ENCODE data around the gene QPCTL. TPM values are rescaled to one million over a fixed set of nuclear protein-coding genes. Genes with fewer than 3 reads are reported as not detected.

Gene QPCTL
- total RNA-seq (7.5 and 10.3 TPM in 2 replicates), polyA plus RNA-seq (6.8 and 11.0 TPM in 2 replicates)

DNA sequence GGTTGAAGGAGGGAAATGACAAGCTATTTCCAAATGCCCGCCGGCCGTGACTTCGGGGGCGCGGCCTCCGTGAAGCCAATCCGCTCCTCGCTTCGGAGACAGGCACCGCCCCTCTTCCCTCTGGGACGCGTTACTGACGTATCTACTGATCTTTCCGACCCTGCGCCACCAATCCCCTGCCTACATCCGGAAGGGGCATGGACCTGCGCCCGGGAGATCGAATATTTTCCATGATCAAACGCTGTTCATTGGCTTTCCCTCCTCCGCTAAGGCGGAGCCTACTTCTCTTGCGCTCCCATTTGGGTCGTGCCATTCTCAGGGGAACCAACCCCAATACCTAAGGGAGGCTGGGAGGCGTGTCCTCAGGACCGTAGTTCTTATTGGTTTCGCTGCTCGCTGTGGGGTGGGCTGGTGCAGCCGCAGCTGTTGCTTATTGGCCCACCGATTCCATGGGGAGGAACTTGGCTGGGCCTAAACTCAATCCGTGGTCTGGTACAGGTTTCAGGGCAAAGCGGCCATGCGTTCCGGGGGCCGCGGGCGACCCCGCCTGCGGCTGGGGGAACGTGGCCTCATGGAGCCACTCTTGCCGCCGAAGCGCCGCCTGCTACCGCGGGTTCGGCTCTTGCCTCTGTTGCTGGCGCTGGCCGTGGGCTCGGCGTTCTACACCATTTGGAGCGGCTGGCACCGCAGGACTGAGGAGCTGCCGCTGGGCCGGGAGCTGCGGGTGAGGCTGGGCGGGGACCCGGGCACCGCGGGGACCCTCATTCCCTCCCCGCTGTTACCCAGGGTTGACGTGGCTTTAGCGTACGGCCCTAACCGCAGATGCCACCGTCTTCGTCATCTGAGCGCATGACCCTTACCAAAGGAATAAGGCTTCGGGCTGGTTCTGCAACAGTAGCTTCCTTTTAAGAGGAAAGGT is at the start of gene QPCTL:
Gene QPCTL, plus strand, starts transcription at position 480 of the 919 bp plus-strand sequence. Its CDS starts 38 bp downstream, at position 518.
- Histone ChIP-seq H3K27me3 (no peaks in the 10 kb centered on the region), H3K27ac (peak within 1 kb of the TSS; percentile 88), H3K79me2 (peaks cover 19% of the 10 kb centered on the region), H3K4me3 (peak within 1 kb of the TSS; percentile 65), H3K9me2 (replicated peaks; ENCODE audit: insufficient read depth) (no peaks in the 10 kb centered on the region), H3K36me3 (replicated peaks; ENCODE audit: insufficient read depth, low read depth) (no peaks in the 10 kb centered on the region), H3K9me3 (ENCODE audit: low read depth) (no peaks in the 10 kb centered on the region), H3K4me2 (peak within 1 kb of the TSS; percentile 97), H3K4me1 (ENCODE audit: insufficient read depth) (no peaks in the 10 kb centered on the region), H4K20me1 (ENCODE audit: insufficient read depth, poor library complexity, severe bottlenecking) (no peaks in the 10 kb centered on the region), H2AFZ (peak within 1 kb of the TSS; percentile 60)
- WGBS (ENCODE audit: low lambda C conversion rate, missing lambda C conversion rate), result 1% methylated on average over 69 of the region's 70 CpGs
- DNase-seq (ENCODE audit: low spot score), result peak; percentile 99
- no peak for TF ChIP-seq EZH2 (IDR thresholded peaks at IDR 0.05; ENCODE audit: borderline replicate concordance)
- TF ChIP-seq EZH2phosphoT487 (IDR thresholded peaks at IDR 0.05; ENCODE audit: low read depth, severe bottlenecking, unreplicated experiment), result no peak
- TF ChIP-seq, protein P1, sequence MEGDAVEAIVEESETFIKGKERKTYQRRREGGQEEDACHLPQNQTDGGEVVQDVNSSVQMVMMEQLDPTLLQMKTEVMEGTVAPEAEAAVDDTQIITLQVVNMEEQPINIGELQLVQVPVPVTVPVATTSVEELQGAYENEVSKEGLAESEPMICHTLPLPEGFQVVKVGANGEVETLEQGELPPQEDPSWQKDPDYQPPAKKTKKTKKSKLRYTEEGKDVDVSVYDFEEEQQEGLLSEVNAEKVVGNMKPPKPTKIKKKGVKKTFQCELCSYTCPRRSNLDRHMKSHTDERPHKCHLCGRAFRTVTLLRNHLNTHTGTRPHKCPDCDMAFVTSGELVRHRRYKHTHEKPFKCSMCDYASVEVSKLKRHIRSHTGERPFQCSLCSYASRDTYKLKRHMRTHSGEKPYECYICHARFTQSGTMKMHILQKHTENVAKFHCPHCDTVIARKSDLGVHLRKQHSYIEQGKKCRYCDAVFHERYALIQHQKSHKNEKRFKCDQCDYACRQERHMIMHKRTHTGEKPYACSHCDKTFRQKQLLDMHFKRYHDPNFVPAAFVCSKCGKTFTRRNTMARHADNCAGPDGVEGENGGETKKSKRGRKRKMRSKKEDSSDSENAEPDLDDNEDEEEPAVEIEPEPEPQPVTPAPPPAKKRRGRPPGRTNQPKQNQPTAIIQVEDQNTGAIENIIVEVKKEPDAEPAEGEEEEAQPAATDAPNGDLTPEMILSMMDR (IDR thresholded peaks at IDR 0.05; ENCODE audit: poor library complexity), result no peak

DNA sequence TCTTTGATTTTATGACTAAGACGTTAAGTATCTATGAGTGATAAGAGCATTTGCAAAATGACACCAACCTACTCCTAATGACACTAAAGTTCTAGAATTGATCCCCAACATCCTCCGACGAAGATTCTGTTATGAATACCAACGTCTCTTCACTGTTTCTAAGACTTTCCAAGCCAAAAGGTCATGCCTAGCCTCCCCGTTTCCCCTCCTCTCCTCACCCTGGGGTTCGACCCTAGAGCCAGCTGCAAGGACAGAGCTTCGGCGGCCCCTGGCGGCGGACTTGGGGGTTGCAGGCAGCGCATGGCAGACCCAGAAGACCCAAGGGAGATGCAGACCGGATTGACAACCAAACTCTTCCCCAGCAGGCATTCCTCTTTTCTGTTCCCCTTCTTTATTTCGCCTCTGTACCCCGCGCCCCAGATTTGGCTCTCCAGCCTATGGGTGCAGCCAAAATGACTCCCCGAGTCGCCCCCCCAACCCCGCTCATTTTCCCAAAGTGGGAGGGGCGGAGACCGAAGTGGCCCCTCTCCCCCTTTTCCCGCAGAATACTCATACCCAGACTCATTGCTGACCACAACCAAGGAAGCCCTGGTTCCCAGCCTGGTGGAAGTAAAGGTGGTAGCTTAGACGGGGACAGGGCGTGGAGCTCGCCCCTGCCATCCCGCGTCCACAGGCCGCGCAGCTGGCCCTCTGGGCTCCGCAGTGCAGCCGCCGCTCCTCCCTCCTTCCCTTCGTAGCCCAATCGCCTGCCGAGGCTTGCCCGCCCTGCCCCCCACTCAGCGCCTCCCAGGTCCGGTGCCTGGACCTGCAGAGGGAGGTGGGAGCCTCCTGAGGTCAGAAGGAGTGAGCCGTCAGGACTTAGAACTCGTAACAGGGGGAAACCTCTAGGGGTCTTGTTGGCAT is 49.2 kb upstream of the QPCTL start:
- Histone ChIP-seq H2AFZ (no peak overlapping the region), H3K4me3 (no peak overlapping the region), H3K4me2 (peak overlapping the region; percentile 78)

DNA sequence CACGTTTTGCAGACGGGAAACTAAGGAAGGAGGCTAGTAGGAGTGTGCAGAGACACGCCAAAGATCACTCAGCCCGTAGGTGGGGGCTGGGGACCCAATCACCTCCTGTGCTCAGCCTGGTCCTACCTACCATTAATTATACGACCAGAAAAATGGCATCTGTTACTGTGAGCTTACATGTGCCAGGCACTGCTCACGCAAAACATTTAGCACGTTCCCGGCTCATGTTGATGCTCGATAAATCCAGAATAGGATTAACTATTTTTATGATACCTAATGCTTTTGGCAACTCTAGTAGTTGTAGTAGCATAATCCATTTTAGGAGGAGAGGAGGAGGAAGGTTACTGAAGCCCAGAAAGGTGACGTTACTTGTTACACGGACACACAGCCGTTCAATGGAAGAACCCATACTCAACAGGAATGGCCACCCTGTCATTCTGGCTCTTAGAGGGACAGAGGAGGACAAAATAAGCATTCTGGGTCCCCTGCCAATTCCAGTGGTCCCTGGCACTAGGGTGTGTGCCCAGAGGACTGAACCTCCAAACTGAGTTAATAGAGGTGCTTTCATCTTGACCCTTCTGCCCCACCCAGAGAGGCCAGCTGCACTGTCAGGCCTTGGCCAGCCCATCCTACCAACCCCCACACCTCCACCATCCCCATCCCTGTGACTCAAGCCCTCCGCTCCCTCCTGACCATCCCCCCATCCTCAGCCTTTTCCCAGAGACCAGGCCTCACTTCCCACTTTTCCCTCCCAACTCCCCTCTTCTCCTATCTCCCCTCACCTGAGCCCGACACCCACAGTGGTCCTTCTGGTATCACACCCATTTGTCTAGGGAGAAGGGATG is 48.3 kb upstream of the QPCTL start:
- Histone ChIP-seq H3K9me2 (replicated peaks; ENCODE audit: insufficient read depth) (no peaks in the 10 kb centered on the region), H4K20me1 (ENCODE audit: insufficient read depth, poor library complexity, severe bottlenecking) (no peaks in the 10 kb centered on the region), H2AFZ (no peak overlapping the region), H3K79me2 (no peaks in the 10 kb centered on the region), H3K4me3 (no peak overlapping the region), H3K27me3 (no peaks in the 10 kb centered on the region), H3K4me2 (peak overlapping the region; percentile 78), H3K27ac (no peak overlapping the region), H3K4me1 (ENCODE audit: insufficient read depth) (peaks cover 9% of the 10 kb centered on the region), H3K9me3 (ENCODE audit: low read depth) (no peaks in the 10 kb centered on the region), H3K36me3 (replicated peaks; ENCODE audit: insufficient read depth, low read depth) (no peaks in the 10 kb centered on the region)
- DNase-seq (ENCODE audit: low spot score), result no peak
- 52% methylated on average over 14 of the region's 14 CpGs for WGBS (ENCODE audit: low lambda C conversion rate, missing lambda C conversion rate)
- TF ChIP-seq, protein P1 (IDR thresholded peaks at IDR 0.05; ENCODE audit: poor library complexity), result no peak
- TF ChIP-seq EZH2 (IDR thresholded peaks at IDR 0.05; ENCODE audit: borderline replicate concordance), result no peak
- no peak for TF ChIP-seq EZH2phosphoT487 (IDR thresholded peaks at IDR 0.05; ENCODE audit: low read depth, severe bottlenecking, unreplicated experiment)

More for the DNA sequence above, 49.2 kb upstream of the QPCTL start:
- Histone ChIP-seq H3K27me3 (no peaks in the 10 kb centered on the region), H3K9me2 (replicated peaks; ENCODE audit: insufficient read depth) (no peaks in the 10 kb centered on the region), H4K20me1 (ENCODE audit: insufficient read depth, poor library complexity, severe bottlenecking) (no peaks in the 10 kb centered on the region), H3K4me1 (ENCODE audit: insufficient read depth) (peaks cover 13% of the 10 kb centered on the region), H3K27ac (no peak overlapping the region), H3K79me2 (no peaks in the 10 kb centered on the region), H3K9me3 (ENCODE audit: low read depth) (no peaks in the 10 kb centered on the region), H3K36me3 (replicated peaks; ENCODE audit: insufficient read depth, low read depth) (no peaks in the 10 kb centered on the region)
- 2% methylated on average over 33 of the region's 39 CpGs for WGBS (ENCODE audit: low lambda C conversion rate, missing lambda C conversion rate)
- TF ChIP-seq EZH2phosphoT487 (IDR thresholded peaks at IDR 0.05; ENCODE audit: low read depth, severe bottlenecking, unreplicated experiment), result no peak
- TF ChIP-seq, protein P1 (IDR thresholded peaks at IDR 0.05; ENCODE audit: poor library complexity), result peak; percentile 97
- peak; percentile 89 for DNase-seq (ENCODE audit: low spot score)
